ENCODE measurements around the gene MBIP. TPM values are rescaled to one million over a fixed set of nuclear protein-coding genes. Genes with fewer than 3 reads are reported as not detected.

Gene MBIP
- total RNA-seq, 1 donor from 2014 or later = 41.5 TPM

DNA sequence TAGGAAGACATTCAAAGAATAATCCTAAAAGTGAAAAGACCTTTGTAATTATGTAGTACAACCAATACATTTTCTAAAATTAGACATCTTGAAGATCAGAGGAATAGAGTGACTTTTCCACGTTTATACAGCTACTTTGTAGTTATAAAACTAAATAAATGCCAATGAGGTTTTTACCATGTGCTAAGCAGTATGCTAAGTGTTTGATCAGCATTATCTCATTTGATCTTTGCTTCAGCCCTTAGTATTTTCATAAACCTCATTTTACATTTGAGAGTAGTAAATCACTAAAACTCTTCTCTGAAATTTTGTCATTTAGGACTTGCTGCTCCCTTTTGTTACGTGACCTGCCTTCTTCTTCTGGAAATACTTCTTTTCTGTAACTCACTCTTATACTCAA is 13.6 kb downstream of the MBIP start:
- TF ChIP-seq, protein P1, sequence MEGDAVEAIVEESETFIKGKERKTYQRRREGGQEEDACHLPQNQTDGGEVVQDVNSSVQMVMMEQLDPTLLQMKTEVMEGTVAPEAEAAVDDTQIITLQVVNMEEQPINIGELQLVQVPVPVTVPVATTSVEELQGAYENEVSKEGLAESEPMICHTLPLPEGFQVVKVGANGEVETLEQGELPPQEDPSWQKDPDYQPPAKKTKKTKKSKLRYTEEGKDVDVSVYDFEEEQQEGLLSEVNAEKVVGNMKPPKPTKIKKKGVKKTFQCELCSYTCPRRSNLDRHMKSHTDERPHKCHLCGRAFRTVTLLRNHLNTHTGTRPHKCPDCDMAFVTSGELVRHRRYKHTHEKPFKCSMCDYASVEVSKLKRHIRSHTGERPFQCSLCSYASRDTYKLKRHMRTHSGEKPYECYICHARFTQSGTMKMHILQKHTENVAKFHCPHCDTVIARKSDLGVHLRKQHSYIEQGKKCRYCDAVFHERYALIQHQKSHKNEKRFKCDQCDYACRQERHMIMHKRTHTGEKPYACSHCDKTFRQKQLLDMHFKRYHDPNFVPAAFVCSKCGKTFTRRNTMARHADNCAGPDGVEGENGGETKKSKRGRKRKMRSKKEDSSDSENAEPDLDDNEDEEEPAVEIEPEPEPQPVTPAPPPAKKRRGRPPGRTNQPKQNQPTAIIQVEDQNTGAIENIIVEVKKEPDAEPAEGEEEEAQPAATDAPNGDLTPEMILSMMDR (IDR thresholded peaks at IDR 0.05; ENCODE audit: unreplicated experiment) = no peak
- H3K27me3 Mint-ChIP-seq (ENCODE audit: low read depth) = no peaks in the 10 kb centered on the region
- no peaks in the 10 kb centered on the region for H3K4me1 Mint-ChIP-seq
- no peak overlapping the region for H3K4me3 Mint-ChIP-seq
- DNase-seq (ENCODE audit: low spot score in 2 of 2, unreplicated experiment in 2 of 2) = no peak
- no peaks in the 10 kb centered on the region for H3K9me3 Mint-ChIP-seq
- H3K36me3 Mint-ChIP-seq = peaks cover 49% of the 10 kb centered on the region
- H3K27ac Mint-ChIP-seq = no peak overlapping the region

DNA sequence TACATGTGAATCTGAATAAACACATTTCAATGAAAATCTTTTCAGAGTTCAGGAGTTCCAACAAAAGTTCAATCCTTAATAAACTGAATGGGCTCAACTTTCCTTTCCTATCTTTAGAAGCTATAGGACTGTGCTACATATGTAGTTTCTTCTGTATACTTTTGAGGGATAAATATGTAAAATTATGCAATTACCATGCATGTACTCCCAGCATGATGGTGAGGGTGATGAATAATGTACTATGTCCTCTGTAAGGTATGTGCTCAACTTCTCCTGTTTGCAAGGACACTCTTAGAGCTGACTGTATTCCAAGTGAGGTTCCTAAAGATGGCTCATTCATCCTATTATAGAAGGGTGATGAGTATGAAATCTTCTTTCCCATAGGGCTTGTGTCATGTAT is 15.5 kb downstream of the MBIP start:
- DNase-seq (ENCODE audit: low spot score in 2 of 2, unreplicated experiment in 2 of 2) = no peak
- H3K27ac Mint-ChIP-seq = no peak overlapping the region
- H3K9me3 Mint-ChIP-seq = no peaks in the 10 kb centered on the region
- H3K36me3 Mint-ChIP-seq = peaks cover 38% of the 10 kb centered on the region
- no peaks in the 10 kb centered on the region for H3K27me3 Mint-ChIP-seq (ENCODE audit: low read depth)
- TF ChIP-seq, protein P1 (IDR thresholded peaks at IDR 0.05; ENCODE audit: unreplicated experiment) = no peak
- no peaks in the 10 kb centered on the region for H3K4me1 Mint-ChIP-seq
- no peak overlapping the region for H3K4me3 Mint-ChIP-seq

DNA sequence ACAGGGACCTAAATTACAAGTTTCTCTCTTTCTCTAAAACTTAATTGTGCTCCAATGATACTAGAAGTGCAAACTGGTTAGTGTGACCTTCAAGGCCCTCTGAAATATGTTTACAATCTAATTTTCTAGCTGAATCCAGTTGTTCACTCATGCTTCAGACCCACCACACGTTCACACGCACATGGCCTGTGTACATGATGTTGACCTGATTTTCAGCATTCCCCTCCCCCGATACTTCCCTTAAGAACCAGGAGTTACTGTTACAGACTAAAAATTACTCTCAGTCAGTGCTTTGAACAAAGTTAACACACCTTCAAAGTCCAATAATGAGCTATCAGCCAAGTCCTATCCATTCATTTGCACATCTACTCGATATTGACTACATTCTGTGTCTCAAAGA is 16.5 kb downstream of the MBIP start:
- TF ChIP-seq, protein P1 (IDR thresholded peaks at IDR 0.05; ENCODE audit: unreplicated experiment) = no peak
- no peaks in the 10 kb centered on the region for H3K9me3 Mint-ChIP-seq
- peaks cover 32% of the 10 kb centered on the region for H3K36me3 Mint-ChIP-seq
- H3K4me3 Mint-ChIP-seq = no peak overlapping the region
- H3K4me1 Mint-ChIP-seq = no peaks in the 10 kb centered on the region
- H3K27ac Mint-ChIP-seq = no peak overlapping the region
- no peaks in the 10 kb centered on the region for H3K27me3 Mint-ChIP-seq (ENCODE audit: low read depth)
- no peak for DNase-seq (ENCODE audit: low spot score in 2 of 2, unreplicated experiment in 2 of 2)

DNA sequence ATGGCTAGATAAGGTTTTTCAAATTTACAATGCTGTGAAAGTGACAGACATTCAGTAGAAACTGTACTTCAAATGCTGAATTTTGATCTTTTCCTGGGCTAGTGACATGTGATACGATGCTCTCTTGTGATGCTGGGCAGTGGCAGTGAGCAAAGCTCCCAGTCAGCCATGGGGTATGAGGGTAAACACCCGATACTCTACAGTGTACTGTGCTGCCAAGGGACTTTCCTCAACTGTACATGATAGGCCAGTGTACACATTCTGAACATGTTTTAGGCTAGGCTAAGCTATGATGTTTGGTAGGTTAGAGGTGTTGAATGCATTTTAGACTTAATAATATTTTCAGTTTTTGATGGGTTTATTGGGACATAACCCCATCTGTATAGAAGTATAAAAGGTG is 17.6 kb downstream of the MBIP start:
- no peaks in the 10 kb centered on the region for H3K27me3 Mint-ChIP-seq (ENCODE audit: low read depth)
- no peaks in the 10 kb centered on the region for H3K9me3 Mint-ChIP-seq
- DNase-seq (ENCODE audit: low spot score in 2 of 2, unreplicated experiment in 2 of 2) = no peak
- no peaks in the 10 kb centered on the region for H3K4me1 Mint-ChIP-seq
- H3K27ac Mint-ChIP-seq = no peak overlapping the region
- no peak overlapping the region for H3K4me3 Mint-ChIP-seq
- TF ChIP-seq, protein P1 (IDR thresholded peaks at IDR 0.05; ENCODE audit: unreplicated experiment) = no peak
- peaks cover 35% of the 10 kb centered on the region for H3K36me3 Mint-ChIP-seq

DNA sequence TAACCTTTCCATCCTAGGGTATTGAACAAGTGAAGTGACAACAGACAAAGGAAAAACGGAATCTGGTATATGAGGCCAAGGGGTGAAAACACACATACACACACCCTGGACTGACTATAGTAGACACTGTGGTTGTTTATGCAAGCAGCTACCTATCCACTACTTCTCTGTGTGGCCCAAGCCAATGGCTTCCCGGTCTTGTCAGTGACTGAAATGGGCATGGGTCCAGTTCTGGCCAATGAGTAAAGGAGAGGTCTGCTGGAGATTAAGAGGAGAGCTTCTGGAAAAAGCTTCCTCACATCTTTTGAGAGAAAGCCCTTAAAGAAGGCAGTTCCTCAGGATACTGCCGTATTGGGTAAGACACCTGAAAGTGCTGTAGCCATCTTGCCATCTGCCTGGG is 19.3 kb downstream of the MBIP start:
- Mint-ChIP-seq H3K27ac (no peak overlapping the region), H3K4me1 (no peaks in the 10 kb centered on the region), H3K27me3 (ENCODE audit: low read depth) (no peaks in the 10 kb centered on the region), H3K4me3 (no peak overlapping the region), H3K36me3 (peaks cover 37% of the 10 kb centered on the region), H3K9me3 (no peaks in the 10 kb centered on the region)
- DNase-seq (ENCODE audit: low spot score in 2 of 2, unreplicated experiment in 2 of 2) = no peak
- TF ChIP-seq, protein P1 (IDR thresholded peaks at IDR 0.05; ENCODE audit: unreplicated experiment) = no peak

DNA sequence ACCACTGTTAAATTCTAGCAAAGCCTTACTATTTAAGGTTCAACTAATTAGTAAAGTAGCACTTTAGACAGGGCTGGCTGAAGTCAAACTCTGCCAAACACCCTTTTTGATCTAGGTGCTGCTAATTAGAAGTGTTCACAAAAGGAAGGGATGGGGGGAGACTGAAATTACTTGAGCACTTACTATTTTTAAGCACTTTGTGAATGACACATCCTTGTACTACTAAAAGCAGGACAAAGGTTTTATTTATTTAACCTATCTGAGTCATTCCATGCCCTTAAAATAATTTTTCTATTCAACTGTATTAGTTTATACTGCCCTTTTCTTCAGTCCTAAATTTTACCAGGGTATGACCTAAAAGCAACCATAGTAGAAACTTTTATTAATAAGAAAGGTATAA is 20.1 kb downstream of the MBIP start:
- no peak for DNase-seq (ENCODE audit: low spot score in 2 of 2, unreplicated experiment in 2 of 2)
- H3K4me1 Mint-ChIP-seq = no peaks in the 10 kb centered on the region
- H3K36me3 Mint-ChIP-seq = peaks cover 30% of the 10 kb centered on the region
- H3K9me3 Mint-ChIP-seq = no peaks in the 10 kb centered on the region
- H3K27ac Mint-ChIP-seq = no peak overlapping the region
- TF ChIP-seq, protein P1 (IDR thresholded peaks at IDR 0.05; ENCODE audit: unreplicated experiment) = no peak
- no peak overlapping the region for H3K4me3 Mint-ChIP-seq
- no peaks in the 10 kb centered on the region for H3K27me3 Mint-ChIP-seq (ENCODE audit: low read depth)

Data from mesothelial cell of epicardium (in vitro differentiated cells).